Kidney (tissue), 14 donors: ENCODE data around the gene S100A16. TPM values are rescaled to one million over a fixed set of nuclear protein-coding genes. Genes with fewer than 3 reads are reported as not detected.

Experiments
- DNase-seq, 5 donors: peaks; one replicate each; pipeline ENCODE4 v3.0.0-alpha.2; 2013 to 2020
- FAIRE-seq: peaks from 2 replicates; lab custom pipeline; 2012; peaks lifted over from hg19 to GRCh38; lab: Jason Lieb, UNC
- H3K27ac ChIP-seq, 2 donors: one replicate each; pipeline ENCODE4 v1.7.0; 2013; ENCODE audit warnings: low read depth in 2 of 2, low read length in 2 of 2, inconsistent platforms in 1 of 2
- H3K27me3 ChIP-seq: one replicate; pipeline ENCODE4 v1.7.1; 2013; ENCODE audit warnings: low read length, inconsistent platforms; ENCODE audit not compliant: control insufficient read depth, insufficient read depth
- H3K36me3 ChIP-seq, 3 donors: one replicate each; pipeline versions ENCODE4 v1.7.0 to v1.7.1; 2013; ENCODE audit warnings: low read length in 3 of 3, control low read depth in 1 of 3, inconsistent platforms in 1 of 3; ENCODE audit not compliant: insufficient read depth in 3 of 3, control insufficient read depth in 2 of 3
- H3K4me1 ChIP-seq, 3 donors: one replicate each; pipeline versions ENCODE4 v1.7.0 to v1.7.1; 2013; ENCODE audit warnings: low read length in 3 of 3, inconsistent platforms in 1 of 3, low read depth in 1 of 3; ENCODE audit not compliant: control insufficient read depth in 2 of 3, insufficient read depth in 2 of 3
- H3K4me3 ChIP-seq, 3 donors: one replicate each; pipeline versions ENCODE4 v1.7.0 to v1.8.1; 2013; ENCODE audit warnings: low read length in 3 of 3, control low read depth in 1 of 3, inconsistent platforms in 1 of 3
- H3K9ac ChIP-seq, 3 donors: one replicate each; pipeline versions ENCODE4 v1.7.0 to v1.7.1; 2013; ENCODE audit warnings: low read length in 3 of 3, control low read depth in 1 of 3, inconsistent platforms in 1 of 3
- H3K9me3 ChIP-seq, 3 donors: one replicate each; pipeline versions ENCODE4 v1.7.0 to v1.7.1; 2013; ENCODE audit warnings: low read length in 3 of 3, control low read depth in 1 of 3, inconsistent platforms in 1 of 3; ENCODE audit not compliant: control insufficient read depth in 2 of 3, insufficient read depth in 1 of 3
- intact Hi-C: fragments of 100-400 bp; cut with DNase I; formaldehyde crosslinking; loops from one replicate; pipeline ENCODE4 v1.11.1; 2022
- polyA plus RNA-seq: library from polyadenylated mRNA; stranded (reverse); fragments of 350-450 nt; fragmentation: Illumina TruSeq; extraction: RNeasy Lipid Tissue Mini Kit (QIAGEN cat#74804); gene quantifications from one replicate; pipeline ENCODE4 v1.2.3, GENCODE V29; 2014; ENCODE audit warnings: low read depth, low replicate concordance; ENCODE audit not compliant: insufficient read depth
- total RNA-seq: library from RNA; stranded (reverse); fragmentation: NEBNext Ultra II Directional; extraction: Animal tissue kit (Norgen Biotek cat#: 25700); gene quantifications from one replicate; pipeline ENCODE4 v1.2.1, GENCODE V29; 2021
- TF ChIP-seq, protein P1 (sequence below): IDR thresholded peaks from 3 replicates; pipeline ENCODE4 v1.5.1; 2012; ENCODE audit warnings: mild to moderate bottlenecking, moderate library complexity, borderline replicate concordance; ENCODE audit not compliant: insufficient read depth; ENCODE audit errors: extremely low read depth
- donor health status: control.
- donor health status: control.
- donor health status: control.
- donor health status: control.
- donor health status: control.
- donor health status: DM: yes; HTN: yes; CAD: no.
- donor health status: Normal renal cell carcinoma (clear cell type).

Gene S100A16
- total and polyA plus RNA-seq, 2 donors from 2014 or later = 119 to 174 TPM

- intact Hi-C loops = no loop called here
- no peak for FAIRE-seq
- no peaks in the 10 kb centered on the region for H3K36me3 ChIP-seq
- H3K4me1 ChIP-seq = no peaks in the 10 kb centered on the region
- H3K9me3 ChIP-seq = no peaks in the 10 kb centered on the region
- TF ChIP-seq, protein P1, sequence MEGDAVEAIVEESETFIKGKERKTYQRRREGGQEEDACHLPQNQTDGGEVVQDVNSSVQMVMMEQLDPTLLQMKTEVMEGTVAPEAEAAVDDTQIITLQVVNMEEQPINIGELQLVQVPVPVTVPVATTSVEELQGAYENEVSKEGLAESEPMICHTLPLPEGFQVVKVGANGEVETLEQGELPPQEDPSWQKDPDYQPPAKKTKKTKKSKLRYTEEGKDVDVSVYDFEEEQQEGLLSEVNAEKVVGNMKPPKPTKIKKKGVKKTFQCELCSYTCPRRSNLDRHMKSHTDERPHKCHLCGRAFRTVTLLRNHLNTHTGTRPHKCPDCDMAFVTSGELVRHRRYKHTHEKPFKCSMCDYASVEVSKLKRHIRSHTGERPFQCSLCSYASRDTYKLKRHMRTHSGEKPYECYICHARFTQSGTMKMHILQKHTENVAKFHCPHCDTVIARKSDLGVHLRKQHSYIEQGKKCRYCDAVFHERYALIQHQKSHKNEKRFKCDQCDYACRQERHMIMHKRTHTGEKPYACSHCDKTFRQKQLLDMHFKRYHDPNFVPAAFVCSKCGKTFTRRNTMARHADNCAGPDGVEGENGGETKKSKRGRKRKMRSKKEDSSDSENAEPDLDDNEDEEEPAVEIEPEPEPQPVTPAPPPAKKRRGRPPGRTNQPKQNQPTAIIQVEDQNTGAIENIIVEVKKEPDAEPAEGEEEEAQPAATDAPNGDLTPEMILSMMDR = no peak
- no peak overlapping the region for H3K27ac ChIP-seq
- H3K4me3 ChIP-seq = no peak overlapping the region
- DNase-seq = peak in 4 of 5 donors; percentile 43 to 80 (median 58)
- no peaks in the 10 kb centered on the region for H3K27me3 ChIP-seq
- no peak overlapping the region for H3K9ac ChIP-seq
Observed at GRCh38 chr1:153598309-153599172, 14.4 kb downstream of the S100A16 start.

GRCh38 chr1:153597206-153597605, 15.7 kb downstream of the S100A16 start:
- H3K27ac ChIP-seq = no peak overlapping the region
- TF ChIP-seq, protein P1 = no peak
- intact Hi-C loops = no loop called here
- H3K9ac ChIP-seq = no peak overlapping the region
- peak in 1 of 5 donors; percentile 37 for DNase-seq
- no peak for FAIRE-seq
- no peaks in the 10 kb centered on the region for H3K36me3 ChIP-seq
- H3K9me3 ChIP-seq = no peaks in the 10 kb centered on the region
- H3K4me1 ChIP-seq = no peaks in the 10 kb centered on the region
- no peaks in the 10 kb centered on the region for H3K27me3 ChIP-seq
- H3K4me3 ChIP-seq = no peak overlapping the region

DNA sequence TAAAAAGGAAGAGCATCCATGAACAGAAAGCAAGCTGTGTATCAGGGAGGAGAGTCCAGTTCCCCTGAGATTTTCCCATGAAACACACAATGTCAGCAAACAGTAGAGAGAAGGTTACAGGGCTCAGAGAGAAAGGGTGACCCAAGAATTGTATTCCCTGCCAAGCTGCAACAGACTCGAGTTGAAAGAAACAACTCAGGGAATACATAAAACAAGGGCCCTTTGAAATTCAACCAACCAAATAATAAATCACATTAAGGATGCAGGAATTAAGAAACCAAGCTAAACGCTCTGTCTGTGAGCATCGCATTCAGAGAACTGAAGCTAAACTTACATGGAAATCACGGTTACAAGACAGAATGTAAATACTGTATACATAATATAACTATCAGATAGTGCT, 20.2 kb downstream of the S100A16 start:
- no peak overlapping the region for H3K9ac ChIP-seq
- TF ChIP-seq, protein P1 = no peak
- FAIRE-seq (no peak), DNase-seq (peak in 2 of 5 donors; percentile 54 to 57)
- no peak overlapping the region for H3K4me3 ChIP-seq
- H3K27ac ChIP-seq = no peak overlapping the region
- H3K4me1 ChIP-seq = no peaks in the 10 kb centered on the region
- no peaks in the 10 kb centered on the region for H3K27me3 ChIP-seq
- H3K36me3 ChIP-seq = no peaks in the 10 kb centered on the region
- no peaks in the 10 kb centered on the region for H3K9me3 ChIP-seq
- intact Hi-C loops = no loop called here
